AG04450 (cell line): ENCODE data around the gene COLEC12. TPM values are rescaled to one million over a fixed set of nuclear protein-coding genes. Genes with fewer than 3 reads are reported as not detected.

ENCODE experiments used
- CTCF ChIA-PET: fragments of 300-600, 350-600 bp; formaldehyde crosslinking; extraction: SDS; loops from one replicate; lab custom pipeline; 2022; ENCODE audit warnings: antibody characterized with exemption, inconsistent platforms; lab: Charles Lee
- POLR2A ChIA-PET: fragments of 350-600 bp; formaldehyde crosslinking; extraction: SDS; loops from one replicate; lab custom pipeline; 2021; ENCODE audit warnings: antibody characterized with exemption, inconsistent platforms; lab: Yijun Ruan, JAX
- DNase-seq: peaks from one replicate; pipeline ENCODE4 v3.0.0-alpha.2; 2011; ENCODE audit warnings: low read depth, low spot score
- H3K27ac ChIP-seq: one replicate; pipeline ENCODE4 v1.5.1; 2012; ENCODE audit warnings: low read depth, low read length, control low read depth
- H3K27me3 ChIP-seq: one replicate; pipeline ENCODE4 v1.6.0; 2012; ENCODE audit warnings: low read length; ENCODE audit not compliant: control insufficient read depth, insufficient read depth
- H3K4me3 ChIP-seq: 2 replicates; pipeline ENCODE4 v1.5.1; 2011; ENCODE audit warnings: mild to moderate bottlenecking, low read depth, low read length, control low read depth
- H3K9me3 ChIP-seq: 2 replicates; pipeline ENCODE4 v1.5.1; 2012; ENCODE audit warnings: low read length; ENCODE audit not compliant: control insufficient read depth, insufficient read depth
- polyA plus RNA-seq: library from polyadenylated mRNA; depleted of rRNA; stranded (reverse); fragments of >200 nt; gene quantifications from 2 replicates; pipeline ENCODE4 v1.2.3, GENCODE V29; 2011
- TF ChIP-seq, protein P1 (sequence below): IDR thresholded peaks from 2 replicates; pipeline ENCODE4 v1.5.1; 2011; ENCODE audit warnings: low read depth, low read length, control low read depth, inconsistent platforms

The COLEC12 gene
- polyA plus RNA-seq, 1 experiment: 10.9 TPM

DNA sequence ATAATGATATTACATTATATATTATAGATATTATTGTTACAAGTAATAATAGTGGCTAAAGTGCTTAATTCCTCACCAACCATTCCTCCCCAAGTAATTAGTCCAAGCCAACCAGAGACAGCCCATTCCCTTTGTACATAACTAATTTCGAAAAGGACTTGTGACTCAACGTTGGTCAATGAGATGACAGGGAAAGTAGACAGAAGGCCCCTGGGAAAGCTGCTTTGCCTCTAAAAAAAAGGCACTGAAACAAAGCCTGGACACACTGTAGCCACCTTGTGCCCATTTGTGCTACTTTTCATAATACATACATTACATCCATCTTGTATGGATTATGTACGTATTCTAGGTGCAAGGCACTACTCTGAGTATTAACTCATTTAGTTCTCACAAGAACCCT is 28.8 kb downstream of the COLEC12 start:
- ChIA-PET CTCF (interaction anchor here (1.2 to 1.4 kb wide), 2 partner anchors 14 to 145 kb away, joined by 3 read pairs; no protein-coding TSS in a partner anchor), POLR2A (no interaction called here)
- Histone ChIP-seq H3K27me3 (no peaks in the 10 kb centered on the region), H3K9me3 (no peaks in the 10 kb centered on the region), H3K27ac (no peak overlapping the region), H3K4me3 (no peak overlapping the region)
- DNase-seq: no peak
- TF ChIP-seq, protein P1, sequence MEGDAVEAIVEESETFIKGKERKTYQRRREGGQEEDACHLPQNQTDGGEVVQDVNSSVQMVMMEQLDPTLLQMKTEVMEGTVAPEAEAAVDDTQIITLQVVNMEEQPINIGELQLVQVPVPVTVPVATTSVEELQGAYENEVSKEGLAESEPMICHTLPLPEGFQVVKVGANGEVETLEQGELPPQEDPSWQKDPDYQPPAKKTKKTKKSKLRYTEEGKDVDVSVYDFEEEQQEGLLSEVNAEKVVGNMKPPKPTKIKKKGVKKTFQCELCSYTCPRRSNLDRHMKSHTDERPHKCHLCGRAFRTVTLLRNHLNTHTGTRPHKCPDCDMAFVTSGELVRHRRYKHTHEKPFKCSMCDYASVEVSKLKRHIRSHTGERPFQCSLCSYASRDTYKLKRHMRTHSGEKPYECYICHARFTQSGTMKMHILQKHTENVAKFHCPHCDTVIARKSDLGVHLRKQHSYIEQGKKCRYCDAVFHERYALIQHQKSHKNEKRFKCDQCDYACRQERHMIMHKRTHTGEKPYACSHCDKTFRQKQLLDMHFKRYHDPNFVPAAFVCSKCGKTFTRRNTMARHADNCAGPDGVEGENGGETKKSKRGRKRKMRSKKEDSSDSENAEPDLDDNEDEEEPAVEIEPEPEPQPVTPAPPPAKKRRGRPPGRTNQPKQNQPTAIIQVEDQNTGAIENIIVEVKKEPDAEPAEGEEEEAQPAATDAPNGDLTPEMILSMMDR: no peak

DNA sequence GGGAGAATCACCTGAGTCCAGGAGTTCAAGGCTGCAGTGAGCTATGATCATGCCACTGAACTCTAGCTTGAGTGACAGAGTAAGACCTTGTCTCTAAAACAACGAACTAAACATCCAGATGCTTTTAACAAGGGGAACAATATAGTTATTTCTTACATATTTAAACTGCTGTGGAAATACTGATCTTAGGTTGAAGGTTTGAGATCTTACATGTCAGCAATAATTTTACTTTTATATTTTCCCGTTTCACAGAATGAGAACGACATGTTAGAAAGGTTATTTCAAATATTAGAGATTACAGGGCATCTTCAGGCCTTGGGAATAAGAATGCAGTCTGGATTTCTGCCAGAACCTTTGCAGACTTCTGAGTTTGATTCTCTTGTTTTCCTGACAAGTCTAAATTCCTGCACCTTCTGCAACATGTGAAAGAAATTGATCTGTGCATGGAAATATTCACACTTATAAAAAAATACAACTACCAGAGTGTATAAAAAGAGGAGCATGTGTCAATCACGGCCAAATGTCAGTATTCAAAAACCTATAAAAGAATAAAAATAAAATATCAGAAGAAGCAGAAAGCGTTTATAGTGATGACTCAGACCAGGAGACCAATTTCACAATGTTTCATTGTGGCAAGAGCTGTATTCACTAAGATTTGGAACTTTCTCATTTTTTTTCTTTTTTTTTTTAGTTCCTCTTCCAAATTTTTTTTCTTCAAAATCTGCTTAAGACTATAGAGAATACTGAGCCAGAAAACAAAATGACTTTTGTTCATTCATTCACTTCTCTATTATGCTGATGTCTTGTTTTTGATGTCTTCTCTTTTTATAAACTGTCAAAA is 29.6 kb downstream of the COLEC12 start:
- H3K27ac ChIP-seq: no peak overlapping the region
- H3K4me3 ChIP-seq: no peak overlapping the region
- no peak for DNase-seq
- TF ChIP-seq, protein P1: no peak
- no peaks in the 10 kb centered on the region for H3K27me3 ChIP-seq
- ChIA-PET POLR2A (no interaction called here), CTCF (interaction anchor here (1.2 kb wide), 1 partner anchor 13 kb away, joined by 3 read pairs; no protein-coding TSS in a partner anchor)
- H3K9me3 ChIP-seq: no peaks in the 10 kb centered on the region

DNA sequence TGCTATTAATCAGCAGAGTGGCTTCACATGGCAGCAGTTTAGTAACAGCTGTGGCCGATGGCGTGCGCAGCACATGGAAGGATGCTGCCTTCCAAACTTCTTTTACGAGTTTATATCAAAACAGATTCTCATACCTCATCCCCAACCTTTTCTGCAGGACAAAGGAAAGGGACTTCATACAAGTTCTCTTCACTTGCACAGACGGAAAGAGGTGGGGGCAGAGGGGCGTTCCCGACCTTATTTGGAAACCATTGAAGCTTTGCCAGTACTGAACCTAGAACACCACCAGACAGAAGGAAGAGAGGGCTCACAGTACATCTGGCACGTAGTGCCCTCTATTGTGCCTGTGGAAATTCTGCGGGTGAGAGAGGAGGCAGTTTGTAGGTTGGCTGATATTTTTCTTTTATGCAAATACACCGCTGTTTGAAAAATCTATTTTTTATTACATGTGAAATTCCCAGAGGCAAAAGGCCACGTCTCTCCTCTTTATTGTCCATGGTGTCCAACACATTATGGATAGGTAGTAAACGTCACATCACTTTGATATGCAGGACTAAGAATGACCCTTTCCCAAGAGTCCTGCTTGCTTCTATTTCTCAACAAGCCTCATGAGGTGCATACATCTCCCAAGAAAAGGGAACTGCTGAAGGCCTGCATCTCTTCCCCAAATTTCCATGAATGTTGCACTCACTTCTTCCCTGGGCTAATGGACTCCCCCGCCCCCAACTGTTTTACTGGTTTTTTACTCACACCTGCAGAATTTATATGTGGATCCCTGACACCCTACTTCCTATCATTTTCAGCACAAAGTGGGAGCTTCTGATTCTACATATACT is 31.3 kb downstream of the COLEC12 start:
- H3K27ac ChIP-seq: no peak overlapping the region
- TF ChIP-seq, protein P1: no peak
- no peaks in the 10 kb centered on the region for H3K27me3 ChIP-seq
- CTCF ChIA-PET: no interaction called here
- no peak overlapping the region for H3K4me3 ChIP-seq
- DNase-seq: no peak
- no peaks in the 10 kb centered on the region for H3K9me3 ChIP-seq
- POLR2A ChIA-PET: no interaction called here

DNA sequence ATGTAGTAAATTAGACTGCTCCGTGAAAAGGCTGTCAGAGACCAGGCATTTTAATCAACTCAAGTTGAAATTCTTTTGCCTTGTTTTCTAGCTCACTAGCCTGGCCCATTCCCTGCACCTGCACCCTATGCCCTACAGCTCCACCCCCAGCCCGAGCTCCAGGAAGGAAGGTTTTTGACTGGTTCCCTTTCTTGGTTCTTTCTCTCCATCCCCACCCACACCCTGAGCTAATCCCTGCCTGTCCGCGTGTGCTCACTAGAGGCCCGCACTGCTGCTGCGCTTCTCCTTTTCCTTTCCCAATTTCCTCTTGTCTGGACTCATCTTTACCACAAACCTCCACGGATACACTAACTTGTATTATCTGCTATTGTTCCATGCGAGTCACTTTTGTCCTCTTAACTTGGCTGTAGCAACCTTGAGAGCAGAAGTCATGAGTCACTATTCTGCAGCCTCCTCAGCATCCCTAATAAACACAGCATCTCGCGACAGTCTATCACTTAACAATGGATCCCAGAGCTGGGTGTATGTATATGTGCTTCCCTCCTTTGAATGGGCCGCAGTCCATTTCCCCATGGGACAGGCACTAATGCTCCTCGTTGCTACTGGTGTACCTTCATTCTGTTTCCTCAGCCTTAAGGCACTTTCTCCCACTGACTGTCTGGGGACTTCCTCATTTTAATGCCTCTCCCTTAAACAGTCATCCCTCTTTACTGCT is 36.5 kb downstream of the COLEC12 start:
- no peak for DNase-seq
- Histone ChIP-seq H3K4me3 (no peak overlapping the region), H3K27me3 (no peaks in the 10 kb centered on the region), H3K27ac (no peak overlapping the region), H3K9me3 (no peaks in the 10 kb centered on the region)
- CTCF ChIA-PET: interaction anchor here (1.2 kb wide), 1 partner anchor 160 kb away, joined by 3 read pairs; no protein-coding TSS in a partner anchor
- TF ChIP-seq, protein P1: no peak
- POLR2A ChIA-PET: no interaction called here
